GM18951 (cell line): ENCODE data around the gene CHSY1.

Experiments used
- POLR2A ChIP-seq: IDR thresholded peaks from 4 replicates; pipeline ENCODE4 v1.6.1; 2011; ENCODE audit warnings: mild to moderate bottlenecking; ENCODE audit not compliant: insufficient read length, insufficient read depth; ENCODE audit errors: extremely low read depth
- in situ Hi-C: fragments of 300-500 bp; cut with MboI; formaldehyde crosslinking; loops from one replicate; pipeline ENCODE4 v1.12.0; 2022; ENCODE audit warnings: low sequenced_read_pairs, mixed read lengths, inconsistent platforms; ENCODE audit not compliant: unreplicated experiment

CHSY1 gene

DNA sequence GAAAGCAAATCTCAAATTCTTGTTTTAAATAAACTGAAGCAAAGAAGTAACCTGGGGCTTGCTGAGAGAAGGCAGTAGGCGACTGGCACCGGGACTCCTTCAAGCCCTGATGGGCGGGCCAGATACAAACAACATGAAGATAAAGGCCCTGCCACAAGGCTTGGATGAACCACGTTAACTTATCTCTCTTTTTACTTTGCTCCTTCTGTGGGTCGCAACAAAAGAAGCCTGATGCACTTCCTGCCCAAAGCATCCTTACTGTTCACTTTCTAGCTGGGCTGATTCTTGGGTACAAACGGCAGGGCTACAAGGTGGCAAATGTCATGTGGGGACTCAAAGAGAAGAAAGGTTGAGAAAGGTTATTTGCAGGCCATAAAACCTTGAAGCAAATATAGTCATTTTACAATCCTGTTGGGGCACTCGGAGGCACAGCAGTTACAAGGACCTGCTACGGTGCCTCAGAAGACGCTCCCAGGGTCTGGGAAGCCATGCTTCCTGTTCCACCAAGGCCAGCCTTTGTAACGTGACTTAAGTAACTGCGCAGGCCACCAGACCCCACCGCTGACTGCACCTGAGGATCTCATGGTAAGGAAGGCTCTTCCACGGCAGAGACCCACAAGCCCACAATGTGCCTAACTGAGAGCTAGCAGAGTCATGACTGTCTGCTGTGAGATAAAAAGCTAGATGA lies 71.1 kb downstream of the CHSY1 start:
- TF ChIP-seq POLR2A: no peak
- in situ Hi-C loops: no loop called here

DNA sequence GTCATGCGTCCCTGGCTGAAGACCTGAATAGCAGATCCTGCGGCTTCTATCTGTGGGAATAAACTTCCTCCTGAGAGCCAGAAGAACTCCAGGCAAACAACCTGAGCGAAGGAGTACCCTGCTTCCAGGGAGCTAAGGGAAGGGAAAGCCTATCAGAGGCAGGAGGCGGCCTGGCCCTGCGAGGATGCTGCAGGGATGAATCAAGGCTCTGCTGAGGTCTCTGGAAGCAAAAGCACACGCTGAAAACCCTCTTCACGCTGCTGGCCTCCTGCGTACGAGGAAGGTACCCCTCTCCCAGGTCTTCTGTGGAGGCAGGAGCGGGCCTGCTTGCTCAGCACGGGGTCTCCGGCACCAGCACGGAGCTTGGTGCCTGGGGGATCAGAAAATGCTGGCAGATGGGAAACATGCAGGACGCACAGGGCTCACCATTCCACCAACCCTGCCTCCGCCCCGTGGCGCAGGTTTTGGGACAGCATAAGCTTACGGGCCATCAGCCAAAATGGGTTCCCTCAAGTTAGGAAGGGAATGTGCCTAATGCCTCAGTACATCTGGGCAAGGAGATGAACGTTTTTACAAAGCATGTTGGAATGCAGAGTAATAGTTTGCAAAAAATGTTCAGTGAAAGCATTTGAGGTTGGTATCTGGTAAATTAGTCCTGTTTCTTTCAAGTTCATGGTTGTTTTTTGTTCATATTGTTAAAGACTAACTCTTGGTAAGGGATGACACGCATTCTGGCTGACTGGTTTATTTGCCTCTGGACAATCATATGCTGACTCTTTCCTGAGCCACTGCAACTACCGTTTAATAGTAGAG lies 72.3 kb downstream of the CHSY1 start:
- in situ Hi-C loops: no loop called here
- TF ChIP-seq POLR2A: no peak

DNA sequence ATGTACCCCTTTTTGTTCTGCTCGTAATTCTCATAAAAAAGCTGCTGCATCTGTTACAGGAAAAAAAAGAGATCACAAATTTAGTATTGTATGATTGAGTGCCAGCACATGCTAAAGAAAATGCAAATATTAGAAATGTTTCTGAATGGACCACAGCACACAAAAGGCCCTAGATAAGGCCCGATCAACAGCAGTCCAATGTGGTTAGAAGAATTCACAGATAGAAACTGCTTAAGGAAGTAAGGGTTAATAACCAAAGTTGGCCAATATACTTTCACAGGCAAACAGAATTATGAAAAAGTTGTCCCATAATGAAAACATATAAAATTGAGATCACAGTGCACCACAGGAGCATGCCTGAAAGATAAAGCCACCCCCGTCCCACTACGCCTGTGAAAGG lies 72.9 kb downstream of the CHSY1 start:
- in situ Hi-C loops: no loop called here
- TF ChIP-seq POLR2A: no peak

DNA sequence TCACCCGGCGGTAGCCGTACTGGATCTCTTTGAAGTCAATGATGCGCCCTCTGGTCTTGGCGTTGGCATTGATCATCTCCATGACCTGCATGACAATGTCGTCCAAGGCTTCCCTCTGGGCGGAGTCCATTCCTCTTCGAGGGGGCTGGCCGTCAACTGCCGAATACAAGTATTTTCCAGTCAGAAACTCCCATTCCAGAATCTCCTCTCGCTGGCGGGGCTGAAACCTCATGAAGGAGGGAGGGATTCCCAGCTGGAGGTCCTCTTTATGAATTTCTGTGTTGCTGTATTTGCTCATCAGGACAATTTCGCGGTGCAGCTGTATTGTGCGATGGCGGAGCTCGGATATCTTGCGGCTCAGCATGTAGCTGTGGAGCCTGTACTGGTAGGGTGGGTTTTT lies 73.4 kb downstream of the CHSY1 start:
- TF ChIP-seq POLR2A: no peak
- in situ Hi-C loops: no loop called here

DNA sequence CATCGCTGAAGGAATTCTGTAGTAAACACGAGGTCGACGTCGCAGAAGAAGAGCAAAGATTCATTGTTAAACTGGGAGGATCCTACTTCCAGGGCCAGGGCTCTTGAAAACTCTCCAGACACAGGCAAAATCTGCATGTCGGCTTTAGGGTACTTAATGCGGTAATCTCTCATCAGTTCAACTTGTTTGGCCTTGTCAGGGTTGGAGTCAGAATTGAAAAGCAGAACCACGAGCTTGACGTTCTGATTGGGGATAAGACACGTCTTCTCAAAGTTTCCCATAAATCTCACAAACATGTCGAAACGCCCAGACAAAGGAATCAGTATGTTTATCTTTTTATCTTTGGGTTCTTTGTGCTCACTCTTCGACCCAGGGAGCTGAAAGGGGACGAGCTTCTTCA lies 74.0 kb downstream of the CHSY1 start:
- in situ Hi-C loops: no loop called here
- no peak for TF ChIP-seq POLR2A

DNA sequence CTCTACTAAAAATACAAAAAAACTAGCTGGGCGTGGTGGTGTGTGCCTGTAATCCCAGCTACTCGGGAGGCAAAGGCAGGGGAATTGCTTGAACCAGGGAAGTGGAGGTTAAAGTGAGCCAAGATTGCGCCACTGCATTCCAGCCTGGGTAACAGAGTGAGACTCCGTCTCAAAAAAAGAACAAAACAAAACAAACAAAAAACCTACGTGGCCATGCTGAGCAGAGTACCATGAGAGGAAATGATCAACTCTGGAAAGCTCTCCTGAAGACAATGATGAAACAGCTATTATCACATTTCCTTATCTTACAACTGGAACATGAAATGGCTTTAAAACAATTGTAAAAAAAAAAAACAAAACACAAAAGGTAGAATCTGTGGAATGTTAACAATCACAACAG lies 75.2 kb downstream of the CHSY1 start:
- in situ Hi-C loops: no loop called here
- TF ChIP-seq POLR2A: no peak

DNA sequence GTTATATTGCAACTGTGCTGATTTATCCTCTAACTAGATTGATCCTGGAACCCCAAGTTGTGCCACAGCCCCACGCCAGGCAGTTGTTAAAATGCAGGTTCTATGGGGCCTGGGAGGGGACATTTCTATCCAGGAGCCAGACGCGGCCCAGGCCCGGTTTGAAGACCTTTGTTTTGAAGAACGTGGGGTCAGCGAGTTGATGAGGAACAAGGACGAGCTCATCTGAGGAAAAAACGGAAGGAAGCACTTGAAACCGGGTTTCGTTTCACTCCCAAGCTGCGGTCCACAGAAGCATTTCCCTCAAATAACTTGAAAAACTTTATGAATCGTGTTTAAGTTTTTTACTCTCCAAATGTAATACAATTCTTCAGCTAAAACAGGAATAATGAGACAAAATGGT lies 76.4 kb downstream of the CHSY1 start:
- in situ Hi-C loops: no loop called here
- no peak for TF ChIP-seq POLR2A

DNA sequence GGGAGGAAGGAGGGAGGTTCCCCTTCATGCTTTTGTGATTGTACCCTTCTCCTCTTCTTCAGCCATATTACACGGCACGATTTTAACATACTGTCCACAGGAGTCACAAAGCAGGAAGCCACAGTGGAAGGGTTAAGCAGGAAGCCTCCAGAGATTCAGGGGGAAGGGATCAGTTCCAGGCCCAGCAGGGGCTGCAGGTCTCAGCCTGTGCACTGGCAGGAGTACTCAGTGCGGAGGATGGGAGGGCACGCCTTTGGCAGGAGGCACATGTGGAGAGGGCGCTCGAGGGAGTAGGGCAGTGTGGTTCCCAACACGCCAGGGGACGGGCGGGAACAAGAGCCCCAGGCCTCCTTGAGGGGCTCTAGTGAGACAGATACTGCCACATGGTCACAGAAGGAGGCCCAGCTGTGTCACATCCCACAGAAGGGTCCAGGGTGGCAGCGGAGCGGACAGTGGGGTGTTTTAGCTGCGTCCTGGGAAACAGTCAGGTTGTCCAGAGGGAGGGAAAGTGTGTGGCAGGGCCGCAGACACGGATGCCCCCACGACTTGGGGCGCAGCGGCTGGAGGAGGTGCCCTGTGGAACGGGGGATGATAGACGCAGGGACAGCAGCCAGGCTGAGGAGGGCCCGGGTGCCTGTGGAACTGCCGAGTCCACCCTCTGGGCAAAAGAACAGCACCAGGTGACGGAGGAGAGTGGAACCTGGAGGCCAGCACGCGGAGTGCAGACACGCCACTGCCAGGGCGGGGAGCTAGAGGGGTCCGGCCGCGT lies 77.5 kb downstream of the CHSY1 start:
- no peak for TF ChIP-seq POLR2A
- in situ Hi-C loops: no loop called here

DNA sequence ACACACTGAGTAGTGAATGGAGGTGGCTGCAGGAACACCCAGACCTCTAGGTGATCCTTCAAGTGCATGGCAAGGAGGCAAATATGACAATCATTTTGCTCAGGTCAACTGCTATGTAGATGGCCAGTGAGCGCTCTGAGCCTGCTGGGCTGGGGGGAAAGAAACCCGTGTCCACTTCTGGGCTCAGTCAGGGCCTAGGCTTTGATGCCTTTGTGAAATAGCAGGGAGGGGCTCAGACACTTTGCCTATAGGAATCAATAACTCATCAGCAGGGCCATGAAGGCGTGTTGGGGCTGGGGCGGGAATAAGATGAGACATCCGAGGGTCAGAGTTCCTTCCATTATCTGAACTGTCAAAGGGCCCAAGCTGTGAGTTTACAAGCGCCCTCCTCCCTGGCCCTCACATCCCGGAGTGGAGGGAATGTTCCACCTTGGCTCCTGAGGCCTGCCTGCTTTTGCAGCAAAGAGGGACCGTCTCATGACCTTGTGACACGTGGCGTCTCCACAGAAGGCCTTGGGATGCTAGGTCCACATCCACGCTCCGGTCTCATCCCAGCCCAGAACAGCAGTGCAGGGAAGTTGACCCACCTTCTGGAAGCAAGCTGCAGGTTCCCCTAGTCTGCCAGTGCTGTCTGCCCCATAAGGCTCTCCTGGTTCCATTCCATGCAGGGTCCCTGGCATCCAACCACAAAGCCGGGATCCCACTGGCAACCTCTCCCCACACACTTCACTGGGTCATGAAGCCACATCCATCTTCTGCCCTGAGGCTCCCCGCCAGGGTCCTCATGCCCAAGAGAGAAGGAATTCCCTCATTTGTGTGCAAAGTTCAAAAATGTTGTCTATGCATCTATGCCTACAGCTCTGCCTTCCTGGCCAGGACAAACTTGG lies 78.4 kb downstream of the CHSY1 start:
- in situ Hi-C loops: no loop called here
- TF ChIP-seq POLR2A: no peak

DNA sequence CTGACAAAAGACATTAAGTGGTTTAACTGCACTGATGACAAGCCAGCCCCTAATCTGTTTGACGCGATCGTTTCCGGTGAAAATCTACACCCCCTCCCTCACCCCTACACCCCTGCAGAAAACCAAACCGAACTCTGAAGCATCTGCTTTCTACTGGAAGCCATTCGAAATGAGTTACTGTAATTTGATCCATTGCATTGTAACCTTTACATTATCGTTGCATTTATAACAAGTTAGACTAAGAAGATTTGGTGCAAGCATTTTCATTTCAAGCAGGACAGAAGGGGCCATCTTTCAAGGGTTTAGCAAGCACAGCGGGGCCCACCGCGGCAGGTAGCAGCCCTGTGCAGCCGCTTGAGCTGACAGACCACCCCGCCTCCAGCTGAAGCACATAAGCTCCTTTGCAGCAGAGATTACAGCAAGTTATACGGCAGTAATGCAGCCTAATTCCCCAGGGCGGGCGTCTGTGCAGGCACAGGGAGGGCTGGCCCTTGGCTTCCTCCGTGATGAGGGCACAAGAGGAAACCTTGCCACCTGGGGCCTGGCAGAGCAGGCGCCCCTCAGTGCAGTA lies 79.3 kb downstream of the CHSY1 start:
- in situ Hi-C loops: no loop called here
- peak; percentile 12 for TF ChIP-seq POLR2A

DNA sequence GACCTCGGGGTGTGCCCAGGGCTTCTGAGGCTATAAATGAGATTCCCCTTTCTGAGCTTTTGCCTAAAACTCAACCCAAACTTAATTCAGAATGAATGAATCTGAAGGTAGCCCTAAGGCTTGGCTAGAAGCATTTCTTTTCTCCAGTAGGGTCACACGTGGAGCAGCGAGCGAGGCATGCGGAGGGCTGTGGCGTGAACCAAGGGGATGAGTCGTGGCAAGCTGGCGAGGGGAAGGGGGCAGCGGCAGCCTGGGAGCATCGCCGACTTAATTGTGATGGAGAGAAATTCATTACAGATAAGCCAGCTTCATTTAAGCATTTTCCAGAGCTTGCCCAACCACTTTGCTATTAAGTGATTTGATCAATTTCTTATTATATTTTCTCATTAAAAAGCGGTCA lies 79.9 kb downstream of the CHSY1 start:
- in situ Hi-C loops: no loop called here
- no peak for TF ChIP-seq POLR2A

DNA sequence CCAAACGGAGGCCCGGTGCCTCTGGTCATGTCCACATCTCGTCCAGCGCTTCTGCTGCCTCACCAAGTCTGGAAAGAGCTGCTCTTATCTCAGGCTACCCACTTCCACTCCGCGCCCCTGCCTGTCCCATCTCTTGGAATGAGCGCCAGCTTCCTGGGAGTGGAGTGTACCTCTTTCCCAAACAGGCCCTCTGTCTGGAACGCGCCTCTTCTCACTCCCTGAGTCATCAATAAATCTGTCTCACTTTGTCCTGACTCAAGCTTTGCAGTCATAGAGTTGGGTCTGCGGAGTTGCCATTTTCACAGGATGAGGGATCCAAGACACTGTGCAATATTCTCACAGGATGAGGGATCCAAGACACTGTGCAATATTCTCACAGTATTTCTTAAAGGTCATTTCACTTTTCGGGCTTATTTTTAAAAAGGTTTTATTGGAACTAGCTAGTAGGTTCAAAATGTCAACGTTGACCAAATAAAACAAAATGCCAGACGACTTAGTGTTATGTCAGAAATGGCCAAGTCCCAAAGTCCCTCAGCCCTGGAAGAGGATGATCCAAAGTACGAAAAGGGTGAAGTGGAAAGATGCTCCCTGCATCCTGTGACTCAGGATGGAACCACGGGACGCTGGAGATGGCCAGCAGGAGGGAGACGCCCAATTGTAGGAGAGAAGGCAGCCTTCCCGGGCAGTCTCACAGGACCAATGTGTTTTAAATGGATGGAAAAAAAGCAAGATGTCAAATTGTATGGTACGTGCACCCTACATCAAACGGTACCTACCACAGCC lies 81.1 kb downstream of the CHSY1 start:
- no peak for TF ChIP-seq POLR2A
- in situ Hi-C loops: no loop called here
